ENCODE results near the gene OR10G7.

The OR10G7 gene, protein sequence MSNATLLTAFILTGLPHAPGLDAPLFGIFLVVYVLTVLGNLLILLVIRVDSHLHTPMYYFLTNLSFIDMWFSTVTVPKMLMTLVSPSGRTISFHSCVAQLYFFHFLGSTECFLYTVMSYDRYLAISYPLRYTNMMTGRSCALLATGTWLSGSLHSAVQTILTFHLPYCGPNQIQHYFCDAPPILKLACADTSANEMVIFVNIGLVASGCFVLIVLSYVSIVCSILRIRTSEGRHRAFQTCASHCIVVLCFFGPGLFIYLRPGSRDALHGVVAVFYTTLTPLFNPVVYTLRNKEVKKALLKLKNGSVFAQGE

DNA sequence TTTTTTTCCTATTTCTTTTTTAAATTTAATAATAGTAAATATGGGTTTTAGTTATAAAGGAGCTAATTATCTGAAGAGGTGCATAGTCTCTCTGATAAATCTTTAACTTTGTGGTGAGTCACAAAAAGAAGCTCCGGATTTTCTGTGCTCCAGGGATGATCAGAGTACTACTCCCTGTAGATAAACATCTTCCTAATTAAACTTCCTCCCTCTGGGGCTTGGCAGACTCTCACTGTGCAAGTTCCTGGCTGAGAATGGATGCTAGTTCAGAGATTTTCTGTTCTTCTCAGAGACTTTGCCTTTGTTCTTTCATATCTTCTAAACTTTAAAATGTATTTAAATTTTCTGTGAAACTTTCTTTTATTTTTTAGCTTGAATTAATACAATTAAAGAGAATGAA is at the start of gene OR10G7:
TSS of gene OR10G7 (minus strand) at position 72 of the 400 bp plus-strand sequence. CDS start 2,324 bp downstream, outside the sequence.
- no peak for DNase-seq (ENCODE audit: low read depth)

DNA sequence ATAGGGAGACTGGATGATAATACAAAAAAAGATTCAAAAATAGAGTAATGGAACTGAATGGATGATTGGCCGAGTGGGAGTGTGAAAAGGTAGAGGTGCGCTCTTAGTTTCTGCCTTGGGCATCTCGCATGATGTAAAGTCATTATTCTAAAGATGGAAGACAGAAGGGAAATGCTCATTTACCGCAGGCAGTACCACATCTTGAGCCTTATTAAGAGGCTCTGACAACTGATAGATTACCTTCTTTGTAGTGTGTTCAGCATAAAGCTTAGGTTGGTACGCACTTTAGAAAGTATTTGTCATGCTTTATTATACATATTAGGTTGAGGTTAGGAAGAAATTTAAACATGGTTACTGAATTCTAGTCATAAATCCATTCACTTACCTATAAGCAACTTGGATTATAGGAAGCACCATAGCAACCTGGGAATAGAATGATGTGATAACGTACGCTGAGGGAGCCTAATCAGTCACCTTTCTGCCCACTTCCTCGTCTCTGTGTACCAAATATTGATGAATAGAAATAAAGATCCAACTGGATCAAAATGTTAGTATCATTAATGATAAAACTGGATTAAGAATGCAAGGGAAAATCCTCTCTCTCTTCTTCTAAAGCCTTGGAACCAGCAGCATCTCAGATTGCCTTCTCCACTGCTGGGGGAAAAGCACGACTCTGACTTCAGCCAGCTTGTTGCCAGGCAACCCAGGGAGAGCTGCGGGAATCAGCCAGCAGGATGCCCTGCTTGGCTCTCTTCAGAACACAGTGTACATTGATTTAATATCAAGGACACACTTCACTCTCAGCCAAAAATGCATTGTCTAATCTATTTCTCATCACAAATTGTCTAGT is 45.1 kb upstream of the OR10G7 start:
- DNase-seq (ENCODE audit: low read depth): no peak

DNA sequence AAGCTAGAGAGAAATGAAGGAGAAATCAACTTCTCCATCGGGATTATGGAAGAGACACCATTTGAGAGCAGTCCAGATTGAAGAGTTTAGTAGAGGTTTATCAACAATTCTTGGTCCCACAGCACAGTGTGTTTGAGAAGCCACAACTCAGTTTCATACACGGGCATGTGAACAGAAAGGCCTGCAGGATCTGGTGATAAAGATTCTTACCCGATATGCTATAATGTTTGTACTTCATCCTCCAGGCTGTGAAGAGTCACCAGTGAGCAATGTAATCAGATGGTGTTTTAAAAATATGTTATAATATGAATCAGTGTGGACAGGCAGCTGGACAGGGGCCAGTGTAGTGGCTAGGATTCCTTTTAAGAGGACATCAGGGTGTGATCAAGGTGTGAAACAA is 44.5 kb upstream of the OR10G7 start:
- DNase-seq (ENCODE audit: low read depth): no peak

DNA sequence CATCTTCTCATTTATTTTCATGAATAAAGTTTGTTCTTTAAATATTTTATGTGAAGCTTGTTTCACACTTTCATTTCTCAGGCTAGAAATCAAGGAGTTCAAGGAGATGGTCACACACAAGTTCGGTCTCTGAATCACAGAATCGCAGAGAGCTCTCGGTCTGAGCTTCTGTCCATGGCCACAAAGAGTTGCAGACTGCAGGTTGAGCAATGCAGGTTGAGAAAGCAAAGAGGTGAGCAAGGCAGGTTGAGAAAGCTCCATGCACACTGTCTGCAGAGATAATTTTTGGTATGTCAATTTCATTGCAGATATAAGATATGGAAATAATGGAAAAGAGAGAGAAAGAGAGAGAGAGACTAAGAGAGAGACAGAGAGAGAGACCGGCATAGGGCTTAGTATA is 41.2 kb upstream of the OR10G7 start:
- no peak for DNase-seq (ENCODE audit: low read depth)

DNA sequence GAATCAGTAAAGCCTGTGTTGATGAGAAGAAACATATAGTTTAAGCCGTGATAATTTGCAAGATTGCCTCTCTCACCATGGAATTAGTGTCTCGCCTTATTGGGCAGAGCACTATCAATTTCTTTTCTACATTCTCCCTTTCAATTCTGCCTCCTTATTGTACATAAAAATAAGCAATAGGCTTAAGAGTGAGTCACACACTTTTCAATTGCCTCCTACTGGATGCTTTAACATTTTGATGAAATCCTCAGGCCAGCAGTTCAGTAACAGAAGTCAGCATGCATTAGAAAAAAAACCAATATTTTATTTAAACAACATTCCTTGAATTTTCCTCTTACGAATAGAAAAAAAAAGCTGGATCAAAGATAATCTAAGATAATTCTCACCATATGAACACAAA is 40.4 kb upstream of the OR10G7 start:
- no peak for DNase-seq (ENCODE audit: low read depth)

DNA sequence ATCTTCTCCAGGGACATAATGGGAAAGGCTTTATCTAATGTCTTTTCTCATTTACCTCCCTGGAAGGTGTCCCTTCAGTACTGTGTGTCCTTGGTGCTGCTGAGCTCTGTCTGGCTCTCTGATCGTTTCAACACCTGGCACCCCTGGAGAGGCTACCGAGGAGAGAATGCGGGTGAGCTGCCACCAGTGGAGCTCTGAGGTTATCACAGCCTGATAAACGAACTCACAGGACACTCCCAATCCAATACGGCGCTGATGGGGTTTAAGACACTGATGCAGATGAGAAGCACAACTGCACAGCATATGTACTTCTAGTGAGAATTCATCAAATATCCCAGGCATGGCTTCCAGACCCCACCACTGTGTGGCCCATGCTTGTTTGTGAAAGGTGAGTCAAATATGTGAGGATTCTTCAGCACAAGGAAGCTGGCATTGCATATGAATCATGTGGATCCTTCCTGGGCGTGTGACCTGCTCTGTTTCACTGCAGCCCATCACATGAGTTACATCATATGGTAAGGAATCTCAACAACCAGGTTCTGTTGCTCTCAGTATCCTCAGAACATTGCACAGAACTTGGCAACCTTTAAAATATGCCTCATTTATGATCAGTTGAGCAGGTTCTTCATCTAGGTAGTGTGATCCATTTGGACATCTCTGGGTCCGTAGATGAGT is 39.3 kb upstream of the OR10G7 start:
- DNase-seq (ENCODE audit: low read depth): no peak

DNA sequence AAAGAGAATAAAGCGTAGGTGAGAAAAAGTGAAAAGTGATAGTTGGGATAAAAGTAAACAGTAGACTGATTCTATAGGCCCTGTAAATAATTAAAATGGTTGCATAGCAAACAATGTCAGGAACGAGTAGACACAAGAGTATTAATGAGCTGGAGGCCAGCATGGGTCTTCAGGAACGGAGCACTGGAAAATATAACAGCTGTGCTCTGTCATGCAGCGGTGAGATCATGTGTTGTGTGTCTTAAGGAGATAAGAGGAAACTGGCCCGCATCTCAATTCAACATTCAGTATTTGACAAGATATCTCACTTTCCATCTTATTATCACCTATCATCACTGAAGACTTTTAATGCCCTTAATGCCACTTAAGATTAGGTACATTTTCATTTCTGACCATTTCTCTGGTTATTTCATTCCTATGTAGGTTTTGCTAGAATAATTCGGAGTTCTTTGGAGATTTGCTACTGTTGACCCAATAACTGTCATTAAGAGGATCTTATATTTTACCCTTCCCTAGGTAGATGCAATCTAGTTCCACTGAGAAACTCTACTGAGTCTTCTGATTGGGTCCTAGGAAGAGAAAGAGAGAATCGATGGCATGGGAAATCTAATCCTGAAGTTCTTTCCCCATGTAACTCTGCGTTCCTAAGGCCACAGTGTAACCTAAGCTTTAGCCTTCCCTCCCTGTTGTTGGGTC is 38.7 kb upstream of the OR10G7 start:
- no peak for DNase-seq (ENCODE audit: low read depth)

DNA sequence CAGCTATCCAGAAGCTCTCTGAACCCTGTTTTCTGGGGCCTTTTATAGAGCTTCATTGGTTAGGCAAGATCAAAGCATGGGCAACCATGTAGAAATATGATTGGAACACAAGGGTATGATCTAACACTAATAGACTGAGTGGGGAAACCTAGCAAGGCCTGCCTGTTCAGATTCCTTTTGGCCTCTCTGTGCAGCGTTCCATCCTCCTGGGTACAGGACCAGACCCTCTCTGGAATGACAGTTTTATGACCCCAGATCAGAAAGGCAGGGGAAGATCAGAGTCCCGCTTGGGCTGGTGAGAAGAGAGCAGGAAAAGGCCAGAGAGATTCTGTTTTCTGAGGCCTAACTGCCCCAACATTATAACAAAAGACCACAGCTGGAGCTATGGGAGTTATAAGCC is 37.5 kb upstream of the OR10G7 start:
- no peak for DNase-seq (ENCODE audit: low read depth)

DNA sequence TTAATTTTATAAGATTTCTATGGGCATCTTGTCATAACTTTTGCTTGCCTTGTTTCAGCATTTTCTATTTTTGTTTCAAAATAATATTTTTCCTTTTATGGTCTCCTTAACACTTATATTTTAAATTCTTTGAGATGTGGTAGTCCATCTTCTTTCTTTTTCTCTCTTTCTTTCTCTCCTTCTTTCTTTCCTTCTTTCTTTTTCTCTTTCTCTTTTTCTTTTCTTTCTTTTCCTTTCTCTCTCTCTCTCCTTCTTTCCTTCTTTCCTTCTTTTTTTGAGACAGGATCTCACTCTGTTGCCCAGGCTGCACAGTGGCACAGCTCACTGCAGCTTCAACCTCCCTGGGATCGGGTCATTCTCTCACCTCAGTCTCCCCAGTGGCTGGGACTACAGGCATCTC is 36.1 kb upstream of the OR10G7 start:
- no peak for DNase-seq (ENCODE audit: low read depth)

DNA sequence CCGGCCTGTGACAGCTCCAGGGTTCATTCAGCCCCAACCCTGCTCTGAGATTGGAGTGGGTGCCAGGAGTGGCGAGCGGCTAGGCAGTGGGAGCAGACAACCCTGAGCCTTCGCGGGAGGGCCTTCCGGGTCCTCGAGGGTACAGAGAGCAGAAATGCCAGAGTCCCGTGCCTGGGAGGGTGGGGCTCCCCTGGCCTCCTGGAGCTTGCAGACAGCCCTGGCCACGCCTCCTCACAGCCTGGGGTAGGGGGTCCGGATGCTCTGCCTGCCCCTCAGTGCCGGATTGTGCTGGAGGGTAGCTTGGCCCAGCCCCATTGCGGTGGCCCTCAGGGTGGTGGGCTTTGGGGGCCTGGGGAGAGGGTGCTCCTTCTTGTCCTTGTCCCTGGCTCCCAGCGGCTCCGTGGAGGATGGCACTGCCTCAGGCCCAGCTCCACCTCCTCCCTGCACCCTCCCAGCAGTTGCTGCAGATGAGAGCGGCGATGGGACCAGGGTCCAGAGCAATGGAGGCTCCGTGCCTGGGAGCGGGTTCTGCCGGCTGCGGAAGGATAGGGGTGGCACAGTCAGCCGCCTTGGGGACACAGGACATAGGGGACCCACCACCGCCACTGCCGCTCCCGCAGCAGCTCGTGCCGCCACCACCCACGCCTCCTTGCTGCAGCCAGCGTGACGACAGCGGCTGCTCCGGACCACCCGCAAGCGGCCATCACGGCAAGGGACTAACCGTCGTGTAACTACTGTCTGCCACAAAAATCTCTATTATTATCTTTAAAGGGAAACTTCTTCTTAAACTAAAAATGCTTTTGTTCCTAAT is 34.9 kb upstream of the OR10G7 start:
- DNase-seq (ENCODE audit: low read depth): no peak

DNA sequence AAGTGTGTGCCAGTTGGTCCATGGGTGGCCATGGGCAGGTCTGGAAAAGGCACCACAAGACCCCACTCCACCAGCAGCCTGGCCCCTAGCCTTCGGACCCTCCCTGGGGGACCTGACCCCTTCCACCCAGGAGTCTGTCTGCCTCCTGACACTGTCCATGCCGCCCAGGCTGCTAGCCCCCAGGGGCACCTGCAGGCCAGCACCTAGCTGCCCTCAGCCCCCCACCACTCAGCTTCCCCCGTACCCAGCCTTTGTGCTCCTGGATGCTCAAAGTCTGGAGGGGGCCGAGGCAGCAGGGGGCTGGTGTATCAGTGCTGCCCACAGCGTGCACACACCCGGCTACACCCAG is 34.3 kb upstream of the OR10G7 start:
- DNase-seq (ENCODE audit: low read depth): no peak

DNA sequence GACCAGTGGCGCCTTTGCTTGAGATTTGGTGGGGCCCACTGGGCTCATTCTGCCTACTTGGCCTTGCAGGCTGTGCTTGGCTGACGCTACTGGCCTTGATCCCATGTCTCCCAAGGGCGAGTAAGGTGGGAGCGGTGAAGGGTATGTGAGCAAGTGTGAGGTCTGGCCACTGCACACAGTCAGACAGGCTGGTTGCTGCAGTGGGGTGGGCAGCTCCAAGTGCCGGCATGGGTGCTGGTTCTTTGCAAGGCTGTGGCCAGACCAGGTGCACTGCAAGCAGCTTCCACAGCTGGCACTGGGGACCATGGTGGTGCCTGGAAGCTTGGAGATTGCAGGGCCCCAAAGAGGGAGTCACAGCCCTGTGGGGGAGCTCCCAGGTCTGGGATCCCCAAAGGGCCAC is 33.4 kb upstream of the OR10G7 start:
- DNase-seq (ENCODE audit: low read depth): no peak

DNA sequence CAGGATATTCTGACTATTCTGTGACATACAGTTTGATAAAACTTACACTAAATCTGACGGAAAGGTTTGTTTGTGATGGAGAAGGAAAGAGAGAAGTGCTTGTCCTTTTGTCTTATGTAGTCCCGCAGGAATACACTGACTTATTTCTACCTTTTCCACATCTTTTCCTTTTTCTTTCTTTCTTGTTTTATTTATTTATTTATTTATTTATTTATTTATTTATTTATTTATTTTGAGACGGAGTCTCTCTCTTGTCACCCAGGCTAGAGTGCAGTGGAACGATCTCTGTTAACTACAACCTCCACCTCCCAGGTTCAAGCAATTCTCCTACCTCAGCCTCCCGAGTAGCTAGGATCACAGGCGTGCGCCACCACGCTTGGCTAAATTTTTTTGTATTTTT is 31.0 kb upstream of the OR10G7 start:
- DNase-seq (ENCODE audit: low read depth): no peak

DNA sequence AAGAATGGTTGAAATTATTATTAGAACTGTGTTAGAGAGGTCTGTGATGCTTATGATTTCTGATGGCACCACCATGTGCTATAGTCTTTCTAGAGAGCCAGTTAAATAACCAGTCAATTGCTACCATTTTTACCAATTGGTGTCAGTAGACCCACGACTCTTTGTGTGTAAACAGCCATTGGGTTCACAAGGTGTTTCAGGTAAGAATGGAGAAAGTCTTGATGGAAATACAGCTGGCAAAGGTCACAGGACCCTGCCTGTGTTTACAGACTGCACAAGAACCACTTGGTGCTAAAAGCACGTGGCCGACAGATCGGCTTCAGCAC is 30.5 kb upstream of the OR10G7 start:
- DNase-seq (ENCODE audit: low read depth): no peak

DNA sequence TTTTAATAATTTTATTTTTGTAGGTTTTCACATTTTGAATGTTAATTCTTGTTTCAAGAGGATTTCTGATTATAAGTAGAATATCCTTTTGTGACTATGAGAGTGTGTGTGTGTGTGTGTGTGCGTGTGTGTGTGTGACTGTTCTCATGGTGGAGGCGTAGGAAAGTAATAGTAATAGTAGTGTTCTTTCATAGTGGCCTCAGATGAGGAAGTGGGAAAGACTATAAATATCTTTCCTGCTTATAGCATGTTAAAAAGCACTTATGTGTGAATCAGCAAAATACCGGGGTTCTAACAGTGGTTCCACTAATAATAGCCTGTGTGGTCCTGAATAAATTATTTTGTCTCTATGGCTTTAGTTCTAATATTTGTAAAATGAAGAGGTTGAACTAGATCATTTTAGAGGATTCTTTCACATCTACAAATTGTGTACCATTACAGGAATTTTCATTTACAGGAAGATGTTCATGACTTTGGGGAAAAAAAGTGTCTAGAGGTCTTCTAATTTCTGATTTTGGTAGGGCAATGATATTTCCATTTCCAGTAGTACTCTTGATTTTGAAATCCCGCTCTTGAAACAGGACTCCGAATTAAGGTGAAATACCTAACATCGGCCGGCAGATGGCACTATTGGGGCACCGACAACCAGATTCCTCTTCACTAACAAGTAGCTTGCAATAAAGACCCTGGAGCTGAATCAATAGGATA is 29.9 kb upstream of the OR10G7 start:
- peak; percentile 31 for DNase-seq (ENCODE audit: low read depth)

DNA sequence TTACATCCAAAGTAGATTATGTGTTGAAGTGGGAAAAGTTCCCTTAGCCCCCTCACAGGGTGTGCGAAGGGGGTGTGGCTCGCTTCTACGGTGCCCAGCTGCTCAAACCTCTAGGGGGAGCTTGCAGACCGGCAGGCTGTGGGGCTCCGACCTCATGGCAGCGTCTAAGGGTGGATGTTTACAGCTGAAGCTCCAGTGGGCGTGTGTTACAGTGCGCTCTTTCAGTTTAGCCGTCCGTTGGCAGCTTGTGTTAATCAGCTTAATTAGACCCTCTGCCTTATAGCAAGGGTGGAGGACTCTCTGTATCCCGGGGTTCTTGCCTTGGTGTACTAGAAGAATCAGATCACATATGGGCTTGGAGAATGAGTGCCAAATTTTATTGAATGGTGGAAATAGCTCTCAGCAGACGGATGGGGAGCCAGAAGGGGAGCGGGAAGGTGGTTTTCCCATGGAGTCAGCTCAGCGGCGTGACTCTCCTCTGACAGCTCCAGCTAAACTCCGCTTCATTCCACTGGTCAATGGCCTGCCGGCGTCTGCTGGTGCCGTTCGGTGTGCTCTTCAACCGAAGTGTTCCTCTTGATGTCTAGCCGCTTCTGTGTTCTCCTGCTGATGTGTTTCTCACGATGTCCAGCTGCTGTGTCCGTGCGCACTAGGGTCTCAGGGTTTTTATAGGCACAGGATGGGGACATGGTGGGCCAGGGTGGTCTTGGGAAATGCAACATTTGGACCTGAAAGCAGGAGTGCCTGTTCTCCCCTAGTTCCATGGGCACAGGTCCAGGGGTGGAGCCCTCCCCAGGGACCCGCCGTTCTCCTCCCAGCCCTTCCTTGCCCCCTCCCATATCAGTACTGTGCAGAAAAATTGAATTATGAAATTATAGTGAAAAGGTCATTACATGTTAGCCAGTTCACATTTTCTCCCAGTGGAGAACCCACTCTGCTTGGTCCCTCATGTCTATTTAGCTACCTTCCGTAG is 28.6 kb upstream of the OR10G7 start:
- peak; percentile 13 for DNase-seq (ENCODE audit: low read depth)

DNA sequence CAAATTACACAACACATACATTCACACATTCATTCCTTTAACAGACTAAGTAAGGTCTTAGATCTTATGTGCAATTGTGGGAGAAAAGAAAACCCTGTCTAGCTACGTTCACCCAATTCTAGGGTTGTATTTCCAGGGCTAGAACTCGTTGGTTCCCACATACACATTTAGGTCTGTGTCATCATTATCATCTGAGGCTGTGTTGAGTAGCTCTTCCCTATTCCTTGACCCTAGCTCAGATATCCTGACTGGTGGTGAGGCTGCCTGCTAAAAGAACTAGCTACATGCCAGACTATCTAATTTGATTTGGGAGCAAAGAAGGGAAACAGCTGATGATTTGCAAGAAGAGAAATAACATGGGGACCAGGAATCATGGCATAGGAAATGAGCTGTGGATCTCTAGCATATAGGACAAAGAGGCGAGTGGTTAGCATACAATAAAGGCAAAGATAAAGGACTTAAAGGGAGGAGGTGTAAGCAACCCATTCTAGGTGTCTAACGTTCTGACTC is 27.5 kb upstream of the OR10G7 start:
- no peak for DNase-seq (ENCODE audit: low read depth)

DNA sequence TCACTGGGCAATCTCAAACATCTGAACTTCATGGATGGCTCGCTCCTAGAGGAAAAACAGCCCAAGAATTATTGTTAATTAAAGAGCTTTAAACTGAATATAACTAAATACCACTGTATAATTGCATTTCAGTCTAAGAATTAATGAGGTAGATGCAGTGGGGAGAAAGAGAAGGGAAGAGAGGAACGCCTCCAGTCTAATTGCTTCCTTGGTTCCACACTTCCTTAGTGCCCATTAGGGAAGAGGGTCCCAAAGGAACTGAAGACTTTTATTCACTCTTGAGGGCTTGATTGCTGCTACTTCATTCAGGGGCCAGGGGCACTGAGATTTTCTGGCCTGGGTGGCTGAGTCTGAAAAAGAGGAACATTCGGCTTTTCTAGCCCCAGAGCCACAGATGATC is 11.8 kb upstream of the OR10G7 start:
- no peak for DNase-seq (ENCODE audit: low read depth)

DNA sequence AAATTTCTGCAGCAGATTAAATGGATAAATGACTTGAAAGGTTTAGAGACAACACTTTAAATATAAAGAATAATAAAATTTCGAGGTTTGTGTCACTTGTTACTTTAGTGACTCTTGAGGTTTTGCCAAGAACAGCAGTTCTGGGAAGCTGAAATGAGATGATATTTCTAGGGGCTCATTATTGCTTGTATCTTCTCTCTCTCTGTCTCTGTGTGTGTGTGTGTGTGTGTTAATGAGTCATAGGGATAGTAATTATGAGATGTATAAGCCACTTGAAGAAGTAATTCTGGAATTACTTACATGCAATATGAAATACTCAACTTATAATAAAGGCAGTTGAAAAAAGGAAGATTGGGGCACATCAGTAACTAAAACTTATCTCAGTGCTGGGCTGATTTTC is 9.6 kb upstream of the OR10G7 start:
- DNase-seq (ENCODE audit: low read depth): no peak

DNA sequence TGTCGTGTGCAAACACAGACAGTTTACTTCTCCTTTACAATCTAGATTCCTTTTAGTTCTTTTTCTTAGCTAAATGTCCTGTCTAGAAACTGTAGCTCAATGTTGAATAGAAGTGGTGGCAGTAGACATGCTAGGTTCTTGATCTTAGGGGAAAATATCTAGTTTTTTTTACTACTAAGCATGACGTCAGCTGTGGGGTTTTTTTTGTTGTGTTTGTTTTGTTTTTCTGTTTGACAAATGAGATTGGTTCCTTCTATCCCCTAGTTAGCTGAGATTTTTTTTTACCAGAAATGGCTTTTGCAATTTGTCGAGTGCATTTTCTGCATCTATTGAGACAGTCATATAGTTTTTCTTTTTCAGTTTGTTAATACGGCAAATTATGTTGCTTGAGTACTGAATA is 2.3 kb upstream of the OR10G7 start:
- no peak for DNase-seq (ENCODE audit: low read depth)

Measured in GM04504 (cell line).